Prostate gland (tissue), 2 donors: ENCODE measurements around the gene EFCAB5. TPM values are rescaled to one million over a fixed set of nuclear protein-coding genes. Genes with fewer than 3 reads are reported as not detected.
"Not testable (repeated sequence)": the region's sequence is repeated elsewhere in the genome, so short reads cannot be mapped to it uniquely, and the experiment has no call there.

Source experiments
- DNase-seq: peaks from one replicate; pipeline ENCODE4 v3.0.0-alpha.2; 2019; ENCODE audit warnings: low spot score
- H3K27ac ChIP-seq, 2 donors: fragments of 200-600 bp; sonication (generic); 2 replicates each; pipeline ENCODE4 v1.5.1; 2017 to 2019
- H3K27me3 ChIP-seq: fragments of 200-600 bp; sonication (generic); replicated peaks from 2 replicates; pipeline ENCODE4 v1.5.1; 2019; ENCODE audit not compliant: insufficient read depth
- H3K36me3 ChIP-seq, 2 donors: fragments of 200-600 bp; sonication (generic); 1 replicate in 1 of 2; 2 replicates in 1 of 2; pipeline versions ENCODE4 v1.5.1 to v1.8.1; 2017 to 2019
- H3K4me1 ChIP-seq: fragments of 200-600 bp; sonication (generic); replicated peaks from 2 replicates; pipeline ENCODE4 v1.5.1; 2019
- H3K4me3 ChIP-seq, 2 donors: fragments of 200-600 bp; sonication (generic); 2 replicates each; pipeline ENCODE4 v1.5.1; 2017 to 2019
- H3K9me3 ChIP-seq: fragments of 200-600 bp; sonication (generic); 2 replicates; pipeline ENCODE4 v1.5.1; 2017
- POLR2A ChIP-seq: fragments of 450-650 bp; IDR thresholded peaks from one replicate; pipeline ENCODE4 v1.6.1; 2016; ENCODE audit warnings: antibody characterized with exemption, mild to moderate bottlenecking
- POLR2AphosphoS5 ChIP-seq: sonication (generic); formaldehyde crosslinking; IDR thresholded peaks from one replicate; pipeline ENCODE4 v1.6.1; 2017; ENCODE audit warnings: antibody characterized with exemption
- WGBS: methylation state at CpG from one replicate; pipeline ENCODE4 v1.1.5; 2018; 5-methylcytosine and 5-hydroxymethylcytosine counted together
- intact Hi-C: fragments of 100-400 bp; cut with DNase I; formaldehyde crosslinking; loops from one replicate; pipeline ENCODE4 v1.14.2; 2022
- total RNA-seq, 2 donors: library from RNA; depleted of rRNA; stranded (reverse); fragments of >200 nt; gene quantifications; one replicate each; pipeline ENCODE4 v1.1.0, GENCODE V29; 2016
- TF ChIP-seq, protein P1 (sequence below), 4 experiments: fragments of 200-600 bp in 2 of 4; fragments of 450-650 bp in 2 of 4; sonication (generic) in 2 of 4; IDR thresholded peaks; 1 replicate in 3 of 4; 2 replicates in 1 of 4; pipeline ENCODE4 v1.5.1; 2016 to 2019; ENCODE audit warnings: antibody characterized with exemption in 4 of 4, mild to moderate bottlenecking in 2 of 4, moderate library complexity in 2 of 4

Gene EFCAB5
- total RNA-seq, 2 donors from 2014 or later = 0.57 TPM; not detected in 1

DNA sequence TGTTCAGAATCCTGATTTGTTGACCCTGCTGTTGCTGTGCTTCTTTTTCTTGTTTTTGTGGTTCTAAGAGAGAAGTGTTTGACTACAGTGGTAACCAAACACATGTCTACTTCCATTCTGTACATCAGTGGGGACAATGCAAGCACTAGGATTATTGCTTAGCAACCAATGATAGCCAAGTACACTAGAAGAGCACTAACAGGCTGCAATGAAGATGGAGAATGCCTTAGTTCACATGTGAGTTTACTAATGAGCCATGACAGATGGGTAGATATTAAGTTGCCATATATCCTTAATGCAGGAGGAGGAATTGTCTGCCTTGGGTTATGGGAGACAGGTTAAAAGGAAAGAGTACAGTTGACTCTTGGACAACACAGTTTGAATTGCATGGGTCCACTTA is 8.3 kb downstream of the EFCAB5 start:
- no peaks in the 10 kb centered on the region for H3K9me3 ChIP-seq
- intact Hi-C loops = no loop called here

DNA sequence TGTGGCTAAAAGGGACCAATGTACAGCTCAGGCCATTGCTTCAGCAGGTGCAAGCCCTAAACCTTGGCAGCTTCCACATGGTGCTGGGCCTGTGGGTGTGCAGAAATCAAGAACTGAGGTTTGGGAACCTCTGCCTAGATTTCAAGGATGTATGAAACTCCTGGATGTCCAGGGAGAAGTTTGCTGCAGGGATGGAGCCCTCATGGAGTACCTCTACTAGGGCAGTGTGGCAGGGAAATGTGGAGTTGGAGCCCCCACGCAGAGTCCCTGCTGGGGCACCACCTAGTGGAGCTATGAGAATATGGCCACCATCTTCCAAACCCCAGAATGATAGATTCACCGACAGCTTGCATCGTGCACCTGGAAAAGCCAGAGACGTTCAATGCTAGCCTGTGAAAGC is 13.0 kb downstream of the EFCAB5 start:
- no peak for DNase-seq
- intact Hi-C loops = no loop called here

More for the DNA sequence above, 8.3 kb downstream of the EFCAB5 start:
- H3K27ac ChIP-seq = no peak overlapping the region
- H3K4me3 ChIP-seq = no peak overlapping the region
- TF ChIP-seq, protein P1, sequence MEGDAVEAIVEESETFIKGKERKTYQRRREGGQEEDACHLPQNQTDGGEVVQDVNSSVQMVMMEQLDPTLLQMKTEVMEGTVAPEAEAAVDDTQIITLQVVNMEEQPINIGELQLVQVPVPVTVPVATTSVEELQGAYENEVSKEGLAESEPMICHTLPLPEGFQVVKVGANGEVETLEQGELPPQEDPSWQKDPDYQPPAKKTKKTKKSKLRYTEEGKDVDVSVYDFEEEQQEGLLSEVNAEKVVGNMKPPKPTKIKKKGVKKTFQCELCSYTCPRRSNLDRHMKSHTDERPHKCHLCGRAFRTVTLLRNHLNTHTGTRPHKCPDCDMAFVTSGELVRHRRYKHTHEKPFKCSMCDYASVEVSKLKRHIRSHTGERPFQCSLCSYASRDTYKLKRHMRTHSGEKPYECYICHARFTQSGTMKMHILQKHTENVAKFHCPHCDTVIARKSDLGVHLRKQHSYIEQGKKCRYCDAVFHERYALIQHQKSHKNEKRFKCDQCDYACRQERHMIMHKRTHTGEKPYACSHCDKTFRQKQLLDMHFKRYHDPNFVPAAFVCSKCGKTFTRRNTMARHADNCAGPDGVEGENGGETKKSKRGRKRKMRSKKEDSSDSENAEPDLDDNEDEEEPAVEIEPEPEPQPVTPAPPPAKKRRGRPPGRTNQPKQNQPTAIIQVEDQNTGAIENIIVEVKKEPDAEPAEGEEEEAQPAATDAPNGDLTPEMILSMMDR (IDR thresholded peaks at IDR 0.05) = no peak
- TF ChIP-seq POLR2A = no peak
- TF ChIP-seq POLR2AphosphoS5 = no peak
- H3K4me1 ChIP-seq = no peaks in the 10 kb centered on the region
- H3K27me3 ChIP-seq = no peaks in the 10 kb centered on the region
- DNase-seq = no peak
- H3K36me3 ChIP-seq = no peaks in the 10 kb centered on the region

DNA sequence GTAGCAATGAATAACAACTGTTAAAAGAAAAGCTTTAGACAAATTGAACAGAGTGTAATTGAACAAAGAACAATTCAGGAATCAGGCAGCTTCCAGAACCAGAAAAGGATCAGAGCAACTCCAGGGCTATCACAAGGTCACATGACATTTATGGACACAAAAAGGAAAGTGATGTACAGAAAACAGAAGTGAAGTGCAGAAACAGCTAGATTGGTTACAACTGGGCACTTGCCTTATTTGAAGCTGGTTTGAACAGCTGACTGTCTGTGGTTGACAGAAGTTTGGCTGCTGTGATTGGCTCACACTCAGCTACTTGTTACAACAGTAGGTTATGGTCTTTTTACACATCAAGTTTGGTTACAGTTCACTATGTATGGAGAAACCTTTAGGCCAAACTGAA is 14.8 kb downstream of the EFCAB5 start:
- H3K36me3 ChIP-seq = no peaks in the 10 kb centered on the region
- intact Hi-C loops = no loop called here
- H3K27ac ChIP-seq = no peak overlapping the region

More for the DNA sequence above, 13.0 kb downstream of the EFCAB5 start:
- H3K27ac ChIP-seq = no peak overlapping the region
- WGBS = 84% methylated on average over 4 of the region's 4 CpGs
- H3K36me3 ChIP-seq = no peaks in the 10 kb centered on the region
- no peaks in the 10 kb centered on the region for H3K9me3 ChIP-seq
- no peaks in the 10 kb centered on the region for H3K4me1 ChIP-seq
- H3K4me3 ChIP-seq = no peak overlapping the region
- no peak for TF ChIP-seq POLR2AphosphoS5
- TF ChIP-seq, protein P1 (IDR thresholded peaks at IDR 0.05) = no peak
- TF ChIP-seq POLR2A = no peak
- no peaks in the 10 kb centered on the region for H3K27me3 ChIP-seq

DNA sequence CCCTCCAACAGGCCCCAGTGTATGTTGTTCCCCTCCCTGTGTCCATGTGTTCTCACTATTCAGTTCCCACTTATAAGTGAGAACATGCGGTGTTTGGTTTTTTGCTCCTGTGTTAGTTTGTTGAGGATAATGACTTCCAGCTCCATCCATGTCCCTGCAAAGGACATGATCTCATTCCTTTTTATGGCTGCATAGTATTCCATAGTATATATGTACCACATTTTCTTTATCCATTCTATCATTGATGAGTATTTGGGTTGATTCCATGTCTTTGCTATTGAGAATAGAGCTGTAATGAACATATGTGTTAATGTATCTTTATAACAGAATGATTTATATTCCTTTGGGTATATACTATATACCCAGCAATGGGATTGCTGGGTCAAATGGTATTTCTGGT is 16.1 kb downstream of the EFCAB5 start:
- intact Hi-C loops, DNase-seq, H3K4me1 ChIP-seq, H3K27ac ChIP-seq, H3K9me3 ChIP-seq, H3K4me3 ChIP-seq, H3K27me3 ChIP-seq, H3K36me3 ChIP-seq: not testable (repeated sequence)
- WGBS = 100% methylated on average over 1 of the region's 1 CpG

More for the DNA sequence above, 14.8 kb downstream of the EFCAB5 start:
- Histone ChIP-seq H3K27me3 (no peaks in the 10 kb centered on the region), H3K4me1 (no peaks in the 10 kb centered on the region), H3K9me3 (no peaks in the 10 kb centered on the region), H3K4me3 (no peak overlapping the region)
- no peak for DNase-seq
- TF ChIP-seq, protein P1 (IDR thresholded peaks at IDR 0.05) = no peak

DNA sequence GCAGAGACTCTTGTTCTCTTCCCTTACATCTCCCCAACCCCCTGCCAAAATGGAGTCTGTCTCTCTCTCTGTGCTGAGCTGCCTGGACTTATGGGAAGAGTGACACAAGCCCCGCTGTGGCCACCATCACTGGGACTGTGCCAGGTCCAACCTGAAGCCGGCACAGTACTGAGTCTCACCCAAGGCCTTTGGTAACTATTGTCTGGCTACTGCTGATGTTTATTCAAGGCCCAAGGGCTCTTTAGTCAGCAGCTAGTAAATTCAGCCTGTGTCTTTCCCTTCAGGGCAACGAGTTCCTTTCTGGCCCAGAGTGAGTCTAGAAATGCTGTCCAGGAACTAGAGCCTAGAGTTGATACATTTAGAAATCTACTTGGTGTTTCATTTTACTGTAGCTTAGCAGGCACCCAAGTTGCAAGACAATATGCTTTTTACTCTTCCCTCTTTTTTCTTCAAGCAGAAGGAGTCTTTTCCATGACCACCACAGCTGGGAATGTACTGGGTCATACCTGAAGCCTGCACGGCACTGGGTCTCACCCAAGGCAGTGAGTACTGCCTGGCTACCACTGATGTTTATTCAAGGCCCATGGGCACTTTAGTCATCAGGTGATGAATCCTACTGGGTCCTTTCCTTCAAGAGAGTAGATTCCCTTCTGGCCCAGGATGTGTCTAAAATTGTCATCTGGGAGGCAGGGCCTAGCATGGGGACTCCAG is 17.7 kb downstream of the EFCAB5 start:
- intact Hi-C loops = no loop called here
- Histone ChIP-seq H3K4me3 (no peak overlapping the region), H3K4me1 (no peaks in the 10 kb centered on the region), H3K27ac (no peak overlapping the region), H3K27me3 (no peaks in the 10 kb centered on the region), H3K9me3 (no peaks in the 10 kb centered on the region), H3K36me3 (no peaks in the 10 kb centered on the region)
- TF ChIP-seq, protein P1 (IDR thresholded peaks at IDR 0.05) = no peak
- TF ChIP-seq POLR2A (no peak), POLR2AphosphoS5 (no peak)
- 60% methylated on average over 4 of the region's 4 CpGs for WGBS
- DNase-seq = no peak
